Heart right ventricle (tissue), 16 donors: ENCODE results near the gene NADSYN1. TPM values are rescaled to one million over a fixed set of nuclear protein-coding genes. Genes with fewer than 3 reads are reported as not detected.
A peak's percentile ranks its signal among the peaks of the same experiment; 100 is the strongest.

Experiments used
- ATAC-seq, 8 donors: fragments of 200-7000 bp; cut with Tn5 transposase; one replicate each; pipeline ENCODE4 v1.9.1; 2020; ENCODE audit warnings: mild to moderate bottlenecking in 8 of 8, moderate library complexity in 8 of 8, moderate number of reproducible peaks in 1 of 8
- DNase-seq, 2 donors: peaks; one replicate each; pipeline ENCODE4 v3.0.0-alpha.2; 2020
- H3K27ac ChIP-seq, 10 donors: fragments of 200-600 bp; sonication (generic) in 2 of 10; one replicate each; pipeline versions ENCODE4 v1.5.0 to v1.8.0; 2020 to 2022; ENCODE audit warnings: mild to moderate bottlenecking in 3 of 10
- H3K27me3 ChIP-seq, 7 donors: fragments of 200-600 bp; one replicate each; pipeline ENCODE4 v1.8.0; 2021 to 2022; ENCODE audit warnings: mild to moderate bottlenecking in 2 of 7
- H3K36me3 ChIP-seq, 9 donors: fragments of 200-600 bp; sonication (generic) in 1 of 9; one replicate each; pipeline versions ENCODE4 v1.5.0 to v1.8.0; 2020 to 2022; ENCODE audit warnings: mild to moderate bottlenecking in 2 of 9
- H3K4me1 ChIP-seq, 9 donors: fragments of 200-600 bp; sonication (generic) in 1 of 9; one replicate each; pipeline versions ENCODE4 v1.5.0 to v1.8.0; 2020 to 2022; ENCODE audit warnings: mild to moderate bottlenecking in 4 of 9
- H3K4me3 ChIP-seq, 10 donors: fragments of 200-600 bp; sonication (generic) in 2 of 10; one replicate each; pipeline versions ENCODE4 v1.5.0 to v1.8.0; 2020 to 2022; ENCODE audit warnings: mild to moderate bottlenecking in 7 of 10, moderate library complexity in 2 of 10
- H3K9me3 ChIP-seq, 11 donors: fragments of 200-600 bp in 10 of 11; sonication (generic) in 2 of 11; one replicate each; pipeline versions ENCODE4 v1.5.0 to v1.8.0; 2013 to 2022; ENCODE audit warnings: mild to moderate bottlenecking in 2 of 11, control low read depth in 1 of 11, moderate library complexity in 1 of 11
- CTCF ChIP-seq, 9 donors: fragments of 200-600 bp; sonication (generic) in 2 of 9; IDR thresholded peaks; one replicate each; pipeline versions ENCODE4 v1.5.0 to v1.8.0; 2021 to 2022; ENCODE audit warnings: antibody characterized with exemption in 9 of 9, mild to moderate bottlenecking in 5 of 9, moderate library complexity in 1 of 9
- WGBS, 2 donors: extraction: QIAGEN DNeasy Blood & Tissue Kit; methylation state at CpG; one replicate each; pipeline ENCODE4 v1.1.7; 2013; ENCODE audit warnings: inconsistent platforms in 1 of 2; 5-methylcytosine and 5-hydroxymethylcytosine counted together
- intact Hi-C, 10 donors: fragments of 100-400 bp; cut with DNase I; formaldehyde crosslinking; loops; one replicate each; pipeline versions ENCODE4 v1.11.1 to v1.14.2; 2022
- polyA plus RNA-seq, 2 donors: library from polyadenylated mRNA; stranded (reverse); fragments of 200-250 nt; gene quantifications; one replicate each; pipeline ENCODE4 v1.2.3, GENCODE V29; 2013
- total RNA-seq, 10 donors: library from RNA; stranded (reverse); fragmentation: NEBNext Ultra II Directional in 3 of 10; extraction: Animal tissue kit (Norgen Biotek cat#: 25700) in 3 of 10; gene quantifications; one replicate each; pipeline versions ENCODE4 v1.2.1 to v1.2.4, GENCODE V29; 2021 to 2023
- donor health status: Arrhythmogenic right ventricular cardiomyopathy.
- donor health status: ischemic (EF 13 %, LVEDD 7.1; RV severe dilation, severe dysfunction).
- donor health status: healthy with polysubstance abuse.
- donor health status: DM: no; HTN: yes; CAD: no.
- donor health status: DM: no; HTN: no; CAD: no.
- donor health status: ischemic (EF 25% LVEDD 6.9; RV normal size, moderate dysfunction).
- donor health status: ischemic (EF 25% LVEDD 5.7; RV mildly dilated, moderate dysfunction).
- donor health status: healthy.
- donor health status: DM: yes; HTN: yes; CAD: no.
- donor health status: Ischemic cardiomyopathy.
- donor health status: ischemic (EF 35%, LVEDD 5.7; RV mildly dilated, moderate dysfunction).
- donor health status: nonischemic (EF 11% LVEDD 7.7; RV severe dilation, severe dysfunction).
- donor health status: DM: yes; HTN: yes; CAD: no.
- donor health status: PGD.
- donor health status: ischemic (EF 29% LVEDD 5.4; RV normal size, mild dysfunction).
- donor health status: nonischemic (EF 23%, LVEDD 6.1; RV moderate dilation, normal function).

Gene NADSYN1
- total and polyA plus RNA-seq, 12 donors = 13.4 to 32.0 (median 16.9) TPM

GRCh38 chr11:71450939-71451338 is 2.1 kb upstream of the NADSYN1 start:
- no peak for TF ChIP-seq CTCF (IDR thresholded peaks at IDR 0.05)
- DNase-seq (no peak), ATAC-seq (no peak)
- H3K4me1 ChIP-seq = peaks cover 4 to 63% (median 34%) of the 10 kb centered on the region in 9 donors
- 92 to 96% methylated on average over 3 of the region's 3 CpGs for WGBS, 2 donors
- H3K9me3 ChIP-seq = peaks cover 0 to 8% (median 0%) of the 10 kb centered on the region in 11 donors
- peak overlapping the region in 2 of 10 donors; percentile 17 to 95 for H3K27ac ChIP-seq
- H3K4me3 ChIP-seq = no peak overlapping the region
- intact Hi-C loops = no loop called here
- no peaks in the 10 kb centered on the region for H3K27me3 ChIP-seq
- H3K36me3 ChIP-seq = peaks cover 0 to 16% (median 8%) of the 10 kb centered on the region in 9 donors

GRCh38 chr11:71451596-71452198 is 1.3 kb upstream of the NADSYN1 start:
- peaks cover 0 to 21% (median 11%) of the 10 kb centered on the region in 9 donors for H3K36me3 ChIP-seq
- peaks cover 4 to 63% (median 34%) of the 10 kb centered on the region in 9 donors for H3K4me1 ChIP-seq
- intact Hi-C loops = no loop called here
- 65 to 69% methylated on average over 9 of the region's 9 CpGs for WGBS, 2 donors
- H3K4me3 ChIP-seq = peak overlapping the region in 9 of 10 donors; percentile 54 to 97 (median 86)
- no peak for DNase-seq
- H3K27ac ChIP-seq = peak overlapping the region in 9 of 10 donors; percentile 71 to 95 (median 78)
- ATAC-seq = no peak
- H3K27me3 ChIP-seq = no peaks in the 10 kb centered on the region
- no peak for TF ChIP-seq CTCF (IDR thresholded peaks at IDR 0.05)
- peaks cover 0 to 1% (median 0%) of the 10 kb centered on the region in 11 donors for H3K9me3 ChIP-seq

- WGBS, 2 donors = 4 to 7% methylated on average over 40 of the region's 40 CpGs
- ATAC-seq = peak in 6 of 8 donors; percentile 0 to 50 (median 28)
Observed at GRCh38 chr11:71452199-71453036, 585 bp upstream of the NADSYN1 start.

More at GRCh38 chr11:71452199-71453036, 585 bp upstream of the NADSYN1 start:
- Histone ChIP-seq H3K4me3 (peak overlapping the region; percentile 54 to 97 (median 90)), H3K27me3 (no peaks in the 10 kb centered on the region), H3K36me3 (peaks cover 0 to 28% (median 17%) of the 10 kb centered on the region in 9 donors), H3K4me1 (peaks cover 4 to 56% (median 34%) of the 10 kb centered on the region in 9 donors), H3K9me3 (no peaks in the 10 kb centered on the region), H3K27ac (peak overlapping the region in 9 of 10 donors; percentile 71 to 95 (median 78))
- peak; percentile 34 to 46 for DNase-seq
- no peak for TF ChIP-seq CTCF (IDR thresholded peaks at IDR 0.05)
- intact Hi-C loops = no loop called here
